Measurements from ENCODE around the gene CDKN2B-AS1. TPM values are rescaled to one million over a fixed set of nuclear protein-coding genes. Genes with fewer than 3 reads are reported as not detected.

CDKN2B-AS1 gene
- polyA plus RNA-seq, 1 donor from 2014 or later: not detected

DNA sequence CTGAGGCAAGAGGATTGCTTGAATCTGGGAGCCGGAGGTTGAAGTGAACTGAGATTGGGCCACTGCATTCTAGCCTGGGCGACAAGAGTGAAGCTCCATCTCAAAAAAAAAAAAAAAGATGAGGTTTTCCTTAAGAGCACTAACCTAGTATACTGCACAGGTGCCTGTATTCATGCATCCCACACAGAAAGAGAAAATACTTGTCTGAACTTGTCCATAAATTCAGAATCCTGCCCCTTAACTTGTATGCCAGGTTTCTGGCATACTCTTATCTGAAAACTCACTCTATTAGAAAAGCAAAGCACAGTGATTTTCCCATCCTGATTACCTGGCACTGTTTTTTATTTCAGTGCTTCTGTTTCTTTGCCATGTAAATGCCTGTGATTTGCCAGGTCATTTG lies 139.8 kb downstream of the CDKN2B-AS1 start:
- H4K20me1 ChIP-seq (ENCODE audit: insufficient read depth): no peaks in the 10 kb centered on the region
- TF ChIP-seq MXI1 (conservative IDR thresholded peaks at IDR 0.05; ENCODE audit: poor library complexity, severe bottlenecking) (no peak), SMC3 (conservative IDR thresholded peaks at IDR 0.05; ENCODE audit: poor library complexity) (no peak), POLR2AphosphoS5 (IDR thresholded peaks at IDR 0.05) (no peak), TAF1 (IDR thresholded peaks at IDR 0.05; ENCODE audit: low read depth) (no peak), EP300 (conservative IDR thresholded peaks at IDR 0.05; ENCODE audit: poor library complexity, severe bottlenecking) (no peak), EZH2 (IDR thresholded peaks at IDR 0.05; ENCODE audit: borderline replicate concordance, insufficient read depth, low read length, poor library complexity, severe bottlenecking) (no peak), RAD21 (conservative IDR thresholded peaks at IDR 0.05) (no peak)
- TF ChIP-seq, protein P1, sequence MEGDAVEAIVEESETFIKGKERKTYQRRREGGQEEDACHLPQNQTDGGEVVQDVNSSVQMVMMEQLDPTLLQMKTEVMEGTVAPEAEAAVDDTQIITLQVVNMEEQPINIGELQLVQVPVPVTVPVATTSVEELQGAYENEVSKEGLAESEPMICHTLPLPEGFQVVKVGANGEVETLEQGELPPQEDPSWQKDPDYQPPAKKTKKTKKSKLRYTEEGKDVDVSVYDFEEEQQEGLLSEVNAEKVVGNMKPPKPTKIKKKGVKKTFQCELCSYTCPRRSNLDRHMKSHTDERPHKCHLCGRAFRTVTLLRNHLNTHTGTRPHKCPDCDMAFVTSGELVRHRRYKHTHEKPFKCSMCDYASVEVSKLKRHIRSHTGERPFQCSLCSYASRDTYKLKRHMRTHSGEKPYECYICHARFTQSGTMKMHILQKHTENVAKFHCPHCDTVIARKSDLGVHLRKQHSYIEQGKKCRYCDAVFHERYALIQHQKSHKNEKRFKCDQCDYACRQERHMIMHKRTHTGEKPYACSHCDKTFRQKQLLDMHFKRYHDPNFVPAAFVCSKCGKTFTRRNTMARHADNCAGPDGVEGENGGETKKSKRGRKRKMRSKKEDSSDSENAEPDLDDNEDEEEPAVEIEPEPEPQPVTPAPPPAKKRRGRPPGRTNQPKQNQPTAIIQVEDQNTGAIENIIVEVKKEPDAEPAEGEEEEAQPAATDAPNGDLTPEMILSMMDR (IDR thresholded peaks at IDR 0.05; ENCODE audit: poor library complexity, severe bottlenecking): no peak
- TF ChIP-seq, protein P2, sequence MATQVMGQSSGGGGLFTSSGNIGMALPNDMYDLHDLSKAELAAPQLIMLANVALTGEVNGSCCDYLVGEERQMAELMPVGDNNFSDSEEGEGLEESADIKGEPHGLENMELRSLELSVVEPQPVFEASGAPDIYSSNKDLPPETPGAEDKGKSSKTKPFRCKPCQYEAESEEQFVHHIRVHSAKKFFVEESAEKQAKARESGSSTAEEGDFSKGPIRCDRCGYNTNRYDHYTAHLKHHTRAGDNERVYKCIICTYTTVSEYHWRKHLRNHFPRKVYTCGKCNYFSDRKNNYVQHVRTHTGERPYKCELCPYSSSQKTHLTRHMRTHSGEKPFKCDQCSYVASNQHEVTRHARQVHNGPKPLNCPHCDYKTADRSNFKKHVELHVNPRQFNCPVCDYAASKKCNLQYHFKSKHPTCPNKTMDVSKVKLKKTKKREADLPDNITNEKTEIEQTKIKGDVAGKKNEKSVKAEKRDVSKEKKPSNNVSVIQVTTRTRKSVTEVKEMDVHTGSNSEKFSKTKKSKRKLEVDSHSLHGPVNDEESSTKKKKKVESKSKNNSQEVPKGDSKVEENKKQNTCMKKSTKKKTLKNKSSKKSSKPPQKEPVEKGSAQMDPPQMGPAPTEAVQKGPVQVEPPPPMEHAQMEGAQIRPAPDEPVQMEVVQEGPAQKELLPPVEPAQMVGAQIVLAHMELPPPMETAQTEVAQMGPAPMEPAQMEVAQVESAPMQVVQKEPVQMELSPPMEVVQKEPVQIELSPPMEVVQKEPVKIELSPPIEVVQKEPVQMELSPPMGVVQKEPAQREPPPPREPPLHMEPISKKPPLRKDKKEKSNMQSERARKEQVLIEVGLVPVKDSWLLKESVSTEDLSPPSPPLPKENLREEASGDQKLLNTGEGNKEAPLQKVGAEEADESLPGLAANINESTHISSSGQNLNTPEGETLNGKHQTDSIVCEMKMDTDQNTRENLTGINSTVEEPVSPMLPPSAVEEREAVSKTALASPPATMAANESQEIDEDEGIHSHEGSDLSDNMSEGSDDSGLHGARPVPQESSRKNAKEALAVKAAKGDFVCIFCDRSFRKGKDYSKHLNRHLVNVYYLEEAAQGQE (IDR thresholded peaks at IDR 0.05; ENCODE audit: borderline replicate concordance): no peak
- no peaks in the 10 kb centered on the region for H3K79me2 ChIP-seq (replicated peaks; ENCODE audit: insufficient read depth, low read length)
- no peak overlapping the region for H3K9ac ChIP-seq (ENCODE audit: low read length)
- no peak overlapping the region for H2AFZ ChIP-seq (ENCODE audit: low read depth, low read length)
- H3K27ac ChIP-seq (ENCODE audit: low read length): no peak overlapping the region
- H3K27me3 ChIP-seq (ENCODE audit: insufficient read depth, low read depth, low read length): no peaks in the 10 kb centered on the region
- H3K4me3 ChIP-seq (ENCODE audit: low read length): no peak overlapping the region
- H3K9me3 ChIP-seq (ENCODE audit: low read length): no peaks in the 10 kb centered on the region
- no peaks in the 10 kb centered on the region for H3K36me3 ChIP-seq (ENCODE audit: insufficient read depth, low read length)
- no peaks in the 10 kb centered on the region for H3F3A ChIP-seq (ENCODE audit: insufficient read depth, low read length, poor library complexity, severe bottlenecking)
- no peak overlapping the region for H3K4me2 ChIP-seq (ENCODE audit: low read length)
- H3K9me2 ChIP-seq (ENCODE audit: insufficient read depth, low read length): no peaks in the 10 kb centered on the region

DNA sequence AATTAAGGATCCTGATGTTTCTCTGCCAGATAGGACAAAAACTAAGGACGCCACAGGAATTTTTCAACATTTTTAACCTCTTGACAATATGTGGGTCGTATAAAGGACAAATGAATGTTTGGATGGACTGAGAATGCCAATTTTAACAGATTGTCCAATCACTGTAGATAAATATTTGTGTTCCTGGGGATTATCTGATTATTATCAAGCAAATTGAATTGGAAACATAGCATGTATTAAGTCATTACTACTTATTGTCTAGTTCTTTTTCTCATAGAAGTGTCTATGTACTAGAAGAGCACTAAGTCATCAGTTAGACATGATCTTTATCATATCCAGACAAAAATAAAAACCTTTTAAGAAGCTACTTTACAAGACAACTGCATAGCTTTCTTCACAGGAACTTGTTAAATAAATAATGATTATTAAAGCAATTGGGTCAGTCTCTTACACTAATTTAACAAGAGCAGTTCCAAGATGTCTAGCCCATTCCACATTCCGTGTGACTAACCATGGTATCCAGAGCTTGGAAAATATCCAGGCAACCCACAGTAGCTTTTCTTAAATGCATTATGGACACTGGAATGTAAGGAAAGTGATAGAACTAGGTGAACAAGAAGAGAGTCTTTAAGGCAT lies 142.0 kb downstream of the CDKN2B-AS1 start:
- no peak overlapping the region for H3K4me3 ChIP-seq (ENCODE audit: low read length)
- H3K27me3 ChIP-seq (ENCODE audit: insufficient read depth, low read depth, low read length): no peaks in the 10 kb centered on the region
- H3K9me3 ChIP-seq (ENCODE audit: low read length): no peaks in the 10 kb centered on the region
- no peaks in the 10 kb centered on the region for H3F3A ChIP-seq (ENCODE audit: insufficient read depth, low read length, poor library complexity, severe bottlenecking)
- no peaks in the 10 kb centered on the region for H3K79me2 ChIP-seq (replicated peaks; ENCODE audit: insufficient read depth, low read length)
- H3K9ac ChIP-seq (ENCODE audit: low read length): no peak overlapping the region
- no peaks in the 10 kb centered on the region for H4K20me1 ChIP-seq (ENCODE audit: insufficient read depth)
- H3K27ac ChIP-seq (ENCODE audit: low read length): no peak overlapping the region
- no peaks in the 10 kb centered on the region for H3K36me3 ChIP-seq (ENCODE audit: insufficient read depth, low read length)
- no peak overlapping the region for H2AFZ ChIP-seq (ENCODE audit: low read depth, low read length)
- no peaks in the 10 kb centered on the region for H3K9me2 ChIP-seq (ENCODE audit: insufficient read depth, low read length)
- H3K4me2 ChIP-seq (ENCODE audit: low read length): no peak overlapping the region
- TF ChIP-seq EZH2 (IDR thresholded peaks at IDR 0.05; ENCODE audit: borderline replicate concordance, insufficient read depth, low read length, poor library complexity, severe bottlenecking) (no peak), MXI1 (conservative IDR thresholded peaks at IDR 0.05; ENCODE audit: poor library complexity, severe bottlenecking) (no peak), POLR2AphosphoS5 (IDR thresholded peaks at IDR 0.05) (no peak), SMC3 (conservative IDR thresholded peaks at IDR 0.05; ENCODE audit: poor library complexity) (no peak), EP300 (conservative IDR thresholded peaks at IDR 0.05; ENCODE audit: poor library complexity, severe bottlenecking) (no peak), RAD21 (conservative IDR thresholded peaks at IDR 0.05) (no peak), TAF1 (IDR thresholded peaks at IDR 0.05; ENCODE audit: low read depth) (no peak)
- TF ChIP-seq, protein P1 (IDR thresholded peaks at IDR 0.05; ENCODE audit: poor library complexity, severe bottlenecking): no peak
- TF ChIP-seq, protein P2 (IDR thresholded peaks at IDR 0.05; ENCODE audit: borderline replicate concordance): no peak

Data from neural cell (in vitro differentiated cells).